ENCODE measurements around the gene OR8B4.

DNA sequence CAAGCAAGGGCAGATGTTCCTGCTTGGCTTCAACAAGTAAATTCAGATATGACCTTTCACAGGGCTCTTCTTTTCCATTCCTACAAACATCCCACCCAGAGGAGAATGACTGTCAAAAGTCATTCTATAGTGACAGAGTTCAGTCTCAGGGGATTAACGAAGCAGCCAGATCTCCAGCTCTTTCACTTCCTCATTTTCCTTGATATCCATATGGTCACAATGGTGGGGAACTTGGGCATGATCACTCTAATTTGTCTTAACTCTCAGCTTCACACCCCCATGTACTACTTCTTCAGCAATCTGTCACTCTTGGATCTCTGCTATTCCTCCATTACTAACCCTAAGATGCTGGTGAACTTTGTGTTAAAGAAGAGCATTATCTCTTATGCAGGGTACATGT is 35.8 kb upstream of the OR8B4 start:
- TF ChIP-seq, protein P1, sequence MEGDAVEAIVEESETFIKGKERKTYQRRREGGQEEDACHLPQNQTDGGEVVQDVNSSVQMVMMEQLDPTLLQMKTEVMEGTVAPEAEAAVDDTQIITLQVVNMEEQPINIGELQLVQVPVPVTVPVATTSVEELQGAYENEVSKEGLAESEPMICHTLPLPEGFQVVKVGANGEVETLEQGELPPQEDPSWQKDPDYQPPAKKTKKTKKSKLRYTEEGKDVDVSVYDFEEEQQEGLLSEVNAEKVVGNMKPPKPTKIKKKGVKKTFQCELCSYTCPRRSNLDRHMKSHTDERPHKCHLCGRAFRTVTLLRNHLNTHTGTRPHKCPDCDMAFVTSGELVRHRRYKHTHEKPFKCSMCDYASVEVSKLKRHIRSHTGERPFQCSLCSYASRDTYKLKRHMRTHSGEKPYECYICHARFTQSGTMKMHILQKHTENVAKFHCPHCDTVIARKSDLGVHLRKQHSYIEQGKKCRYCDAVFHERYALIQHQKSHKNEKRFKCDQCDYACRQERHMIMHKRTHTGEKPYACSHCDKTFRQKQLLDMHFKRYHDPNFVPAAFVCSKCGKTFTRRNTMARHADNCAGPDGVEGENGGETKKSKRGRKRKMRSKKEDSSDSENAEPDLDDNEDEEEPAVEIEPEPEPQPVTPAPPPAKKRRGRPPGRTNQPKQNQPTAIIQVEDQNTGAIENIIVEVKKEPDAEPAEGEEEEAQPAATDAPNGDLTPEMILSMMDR (IDR thresholded peaks at IDR 0.05), result no peak
- no peak for TF ChIP-seq POLR2A (IDR thresholded peaks at IDR 0.05)
